NCI-H187 treated with DMSO at 0.1 percent for 48 hours (cell line): ENCODE results near the gene TIGIT.

ENCODE experiments used
- DNase-seq: peaks from one replicate; lab custom pipeline; 2025; lab: John Stamatoyannopoulos, UW

Gene TIGIT

GRCh38 chr3:114351123-114351821, 57.4 kb downstream of the TIGIT start:
- DNase-seq: no peak

- DNase-seq: no peak
Measured at GRCh38 chr3:114351822-114352145, 58.0 kb downstream of the TIGIT start.

DNA sequence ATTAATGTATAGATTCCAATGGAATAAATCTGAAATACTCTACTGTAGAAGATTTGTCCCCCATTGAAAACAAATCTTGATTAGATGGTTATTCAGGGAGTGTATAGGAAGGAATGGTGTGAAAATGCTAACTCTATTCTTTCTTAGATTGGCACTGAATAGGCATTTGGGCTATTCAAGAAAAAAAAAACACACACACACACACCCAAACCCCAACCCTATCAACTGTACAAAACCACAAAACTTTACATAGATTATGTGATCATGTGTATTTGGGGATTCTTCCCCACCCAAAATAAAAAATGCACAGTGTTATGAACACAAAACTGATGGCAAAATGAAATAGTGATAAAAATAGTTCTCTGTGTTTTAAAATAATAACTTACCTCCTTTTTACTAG, 61.8 kb downstream of the TIGIT start:
- no peak for DNase-seq

GRCh38 chr3:114356066-114356465, 62.2 kb downstream of the TIGIT start:
- DNase-seq: no peak

GRCh38 chr3:114356525-114356924, 62.7 kb downstream of the TIGIT start:
- no peak for DNase-seq
